HCT116 (cell line): Measurements from ENCODE around the gene SLC25A42. TPM values are rescaled to one million over a fixed set of nuclear protein-coding genes. Genes with fewer than 3 reads are reported as not detected.

Source experiments
- ATAC-seq: fragments of 200-7000 bp; cut with Tn5 transposase; 2 replicates; pipeline ENCODE4 v1.9.1; 2020; ENCODE audit warnings: mild to moderate bottlenecking, moderate library complexity
- BruUV-seq: library from RNA; stranded (reverse); fragments of 400-500 nt; replicated peaks from 2 replicates; lab custom pipeline; 2021; lab: Mats Ljungman, UMichigan
- CTCF ChIA-PET: fragments of 300-600 bp; sonication (Branson Sonifier 250); formaldehyde crosslinking; loops from one replicate; lab custom pipeline; 2021; ENCODE audit warnings: antibody characterized with exemption; lab: Charles Lee
- POLR2A ChIA-PET: fragments of 300-600, 350-600 bp; sonication (Branson Sonifier 250); formaldehyde crosslinking; loops from one replicate; lab custom pipeline; 2021; ENCODE audit warnings: antibody characterized with exemption; lab: Charles Lee
- RAD21 ChIA-PET, 2 experiments: fragments of 300-600 bp; sonication (Branson Sonifier 250); formaldehyde crosslinking; loops; one replicate each; lab custom pipeline; 2023; ENCODE audit warnings: low total read pairs in 2 of 2; ENCODE audit not compliant: uncharacterized antibody in 2 of 2, unreplicated experiment in 2 of 2, low non-redundant PET in 1 of 2; lab: Charles Lee
- DNase-seq: peaks from one replicate; pipeline ENCODE4 v3.0.0-alpha.2; 2010; ENCODE audit warnings: low read depth, low spot score
- H2AFZ ChIP-seq: fragments of 200-600 bp; shearing (Covaris generic), sonication (generic); 2 replicates; pipeline ENCODE4 v1.6.1; 2017; ENCODE audit warnings: low read depth, mixed run types, mixed read lengths, antibody characterized with exemption, low read length; ENCODE audit not compliant: poor library complexity, severe bottlenecking
- H3K27ac ChIP-seq: 2 replicates; pipeline ENCODE4 v1.5.1; 2012; ENCODE audit warnings: low read depth, low read length
- H3K27me3 ChIP-seq: fragments of 200-600 bp; sonication (generic); 2 replicates; pipeline ENCODE4 v1.6.1; 2016; ENCODE audit warnings: mixed run types, low read length, mixed read lengths; ENCODE audit not compliant: insufficient read depth
- H3K36me3 ChIP-seq, 2 experiments: fragments of 200-500 bp in 1 of 2; fragments of 200-600 bp in 1 of 2; sonication (Bioruptor generic) in 1 of 2; sonication (generic) in 1 of 2; 2 replicates each; pipeline versions ENCODE4 v1.5.1 to v1.6.1; 2014 to 2016; ENCODE audit warnings: low read length in 2 of 2, inconsistent platforms in 1 of 2, mixed read lengths in 1 of 2, mixed run types in 1 of 2; ENCODE audit not compliant: insufficient read depth in 2 of 2, control insufficient read depth in 1 of 2
- H3K4me1 ChIP-seq, 2 experiments: fragments of 200-600 bp in 1 of 2; sonication (generic) in 1 of 2; 2 replicates each; pipeline versions ENCODE4 v1.5.1 to v1.6.1; 2012 to 2017; ENCODE audit warnings: low read length in 2 of 2, inconsistent platforms in 1 of 2, mild to moderate bottlenecking in 1 of 2, mixed read lengths in 1 of 2, mixed run types in 1 of 2, moderate library complexity in 1 of 2; ENCODE audit not compliant: insufficient read depth in 2 of 2, control insufficient read depth in 1 of 2
- H3K4me2 ChIP-seq: fragments of 200-600 bp; sonication (generic); 2 replicates; pipeline ENCODE4 v1.6.1; 2017; ENCODE audit warnings: mixed run types, low read length, mixed read lengths
- H3K4me3 ChIP-seq, 2 experiments: fragments of 200-600 bp in 1 of 2; sonication (generic) in 1 of 2; replicated peaks in 1 of 2; 2 replicates each; pipeline ENCODE4 v1.5.1; 2011 to 2016; ENCODE audit warnings: low read length in 2 of 2, control low read depth in 1 of 2, low read depth in 1 of 2, mild to moderate bottlenecking in 1 of 2, mixed read lengths in 1 of 2, mixed run types in 1 of 2
- H3K79me2 ChIP-seq: fragments of 200-600 bp; sonication (generic); 2 replicates; pipeline ENCODE4 v1.6.1; 2017; ENCODE audit warnings: mild to moderate bottlenecking, mixed run types, low read length, moderate library complexity, mixed read lengths; ENCODE audit not compliant: insufficient read depth
- H3K9ac ChIP-seq: fragments of 200-600 bp; sonication (generic); 2 replicates; pipeline ENCODE4 v1.6.1; 2016; ENCODE audit warnings: low read length, mixed read lengths
- H3K9me2 ChIP-seq: fragments of 200-600 bp; sonication (generic), shearing (Covaris generic); 2 replicates; pipeline ENCODE4 v1.6.1; 2017; ENCODE audit warnings: mixed run types, mild to moderate bottlenecking, moderate library complexity; ENCODE audit not compliant: insufficient read depth
- H3K9me3 ChIP-seq, 2 experiments: fragments of 200-500 bp in 1 of 2; fragments of 200-600 bp in 1 of 2; sonication (Bioruptor generic) in 1 of 2; sonication (generic) in 1 of 2; 2 replicates each; pipeline ENCODE4 v1.6.1; 2014 to 2017; ENCODE audit warnings: low read length in 2 of 2, mixed read lengths in 2 of 2, inconsistent platforms in 1 of 2, low read depth in 1 of 2, mild to moderate bottlenecking in 1 of 2, mixed run types in 1 of 2, moderate library complexity in 1 of 2; ENCODE audit not compliant: control insufficient read depth in 1 of 2, insufficient read depth in 1 of 2
- H4K20me1 ChIP-seq: fragments of 200-600 bp; sonication (generic), shearing (Covaris generic); 2 replicates; pipeline ENCODE4 v1.6.1; 2017; ENCODE audit warnings: mixed run types, mild to moderate bottlenecking, moderate library complexity; ENCODE audit not compliant: insufficient read depth
- CTCF ChIP-seq, 3 experiments: fragments of 200-600 bp in 1 of 3; sonication (generic) in 1 of 3; IDR thresholded peaks in 2 of 3; conservative IDR thresholded peaks in 1 of 3; 2 replicates each; pipeline ENCODE4 v1.5.1; 2012 to 2017; ENCODE audit warnings: low read depth in 2 of 3, low read length in 2 of 3, antibody characterized with exemption in 1 of 3, borderline replicate concordance in 1 of 3, control low read depth in 1 of 3, mild to moderate bottlenecking in 1 of 3, mixed read lengths in 1 of 3, mixed run types in 1 of 3, moderate library complexity in 1 of 3; ENCODE audit not compliant: insufficient read depth in 1 of 3
- RAD21 ChIP-seq: IDR thresholded peaks from 2 replicates; pipeline ENCODE4 v1.6.1; 2012; ENCODE audit warnings: low read depth, mild to moderate bottlenecking
- ZNF274 ChIP-seq: fragments of 200-500 bp; sonication (Bioruptor generic); IDR thresholded peaks from 2 replicates; pipeline ENCODE4 v1.6.1; 2014; ENCODE audit warnings: mild to moderate bottlenecking, low read depth, low read length, inconsistent platforms
- intact Hi-C: fragments of 100-400 bp; cut with micrococcal nuclease; formaldehyde crosslinking; loops from 2 replicates; pipeline ENCODE4 v1.10.0; 2022
- total RNA-seq: library from RNA; stranded (reverse); gene quantifications from one replicate; pipeline ENCODE4 v1.2.1, GENCODE V29; 2021; ENCODE audit not compliant: unreplicated experiment

Gene SLC25A42
- total RNA-seq, 1 experiment from 2014 or later, result 10.2 TPM

- peak; percentile 88 for ATAC-seq
- BruUV-seq, result no TSS peak
- Histone ChIP-seq H3K79me2 (no peaks in the 10 kb centered on the region), H3K9me3 (no peaks in the 10 kb centered on the region), H3K27me3 (no peaks in the 10 kb centered on the region), H3K9me2 (no peaks in the 10 kb centered on the region), H3K9ac (no peak overlapping the region), H3K36me3 (peaks cover 8 to 55% of the 10 kb centered on the region in 2 experiments; a peak in 3 of 4 replicates), H3K27ac (no peak overlapping the region), H4K20me1 (no peaks in the 10 kb centered on the region), H3K4me1 (no peaks in the 10 kb centered on the region), H2AFZ (no peak overlapping the region), H3K4me3 (no peak overlapping the region), H3K4me2 (no peak overlapping the region)
- intact Hi-C loops, result loop anchor here (1.0 kb wide), 2 partner anchors 63 to 86 kb away; no protein-coding TSS in a partner anchor
- ChIA-PET POLR2A (no interaction called here), CTCF (interaction anchor here (1.2 to 1.4 kb wide), 2 partner anchors 62 to 121 kb away, joined by 3 to 4 read pairs; no protein-coding TSS in a partner anchor), RAD21 (interaction anchor here in 1 of 2 experiments (1.3 kb wide), 1 partner anchor 88 kb away, joined by 3 read pairs; no protein-coding TSS in a partner anchor)
- peak; percentile 77 to 86 (median 84) for TF ChIP-seq CTCF (IDR thresholded peaks at IDR 0.05 in 2 of 3, conservative IDR thresholded peaks at IDR 0.05 in 1 of 3; ENCODE audit: borderline replicate concordance in 1 of 3, insufficient read depth in 1 of 3, low read depth in 2 of 3, low read length in 2 of 3)
- TF ChIP-seq RAD21, result peak; percentile 94
- no peak for TF ChIP-seq ZNF274
- peak; percentile 57 for DNase-seq
Observed at GRCh38 chr19:19053508-19054314, 10.1 kb upstream of the SLC25A42 start.
